VCaP (cell line): ENCODE measurements around the gene VSIG10L.

Source experiments
- H3K27ac ChIP-seq: fragments of 450-650 bp; 2 replicates; pipeline ENCODE4 v1.5.1; 2017
- TF ChIP-seq, protein P1 (sequence below): fragments of 450-650 bp; conservative IDR thresholded peaks from 2 replicates; pipeline ENCODE4 v1.5.1; 2017; ENCODE audit warnings: mild to moderate bottlenecking, moderate library complexity

VSIG10L gene

DNA sequence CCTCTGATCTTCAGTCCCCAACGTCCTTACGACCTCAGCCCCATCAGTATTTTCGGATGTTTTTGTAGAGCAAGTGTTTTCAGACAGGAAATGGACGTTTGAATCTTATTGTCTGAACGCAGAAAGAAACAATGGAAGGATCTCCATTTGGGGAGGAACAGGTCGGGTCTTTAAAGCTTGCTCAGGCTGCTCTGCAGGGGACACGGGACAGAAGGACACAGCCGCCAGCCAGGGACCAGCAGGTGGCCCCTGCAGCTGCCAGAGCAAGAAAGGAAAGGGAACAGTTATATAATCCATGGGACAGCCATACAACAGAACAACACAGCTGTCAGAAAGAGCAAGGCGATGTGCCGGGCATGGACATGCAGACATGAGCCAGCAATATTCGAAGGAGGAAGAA is 49.0 kb downstream of the VSIG10L start:
- H3K27ac ChIP-seq = no peak overlapping the region
- TF ChIP-seq, protein P1, sequence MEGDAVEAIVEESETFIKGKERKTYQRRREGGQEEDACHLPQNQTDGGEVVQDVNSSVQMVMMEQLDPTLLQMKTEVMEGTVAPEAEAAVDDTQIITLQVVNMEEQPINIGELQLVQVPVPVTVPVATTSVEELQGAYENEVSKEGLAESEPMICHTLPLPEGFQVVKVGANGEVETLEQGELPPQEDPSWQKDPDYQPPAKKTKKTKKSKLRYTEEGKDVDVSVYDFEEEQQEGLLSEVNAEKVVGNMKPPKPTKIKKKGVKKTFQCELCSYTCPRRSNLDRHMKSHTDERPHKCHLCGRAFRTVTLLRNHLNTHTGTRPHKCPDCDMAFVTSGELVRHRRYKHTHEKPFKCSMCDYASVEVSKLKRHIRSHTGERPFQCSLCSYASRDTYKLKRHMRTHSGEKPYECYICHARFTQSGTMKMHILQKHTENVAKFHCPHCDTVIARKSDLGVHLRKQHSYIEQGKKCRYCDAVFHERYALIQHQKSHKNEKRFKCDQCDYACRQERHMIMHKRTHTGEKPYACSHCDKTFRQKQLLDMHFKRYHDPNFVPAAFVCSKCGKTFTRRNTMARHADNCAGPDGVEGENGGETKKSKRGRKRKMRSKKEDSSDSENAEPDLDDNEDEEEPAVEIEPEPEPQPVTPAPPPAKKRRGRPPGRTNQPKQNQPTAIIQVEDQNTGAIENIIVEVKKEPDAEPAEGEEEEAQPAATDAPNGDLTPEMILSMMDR = no peak

DNA sequence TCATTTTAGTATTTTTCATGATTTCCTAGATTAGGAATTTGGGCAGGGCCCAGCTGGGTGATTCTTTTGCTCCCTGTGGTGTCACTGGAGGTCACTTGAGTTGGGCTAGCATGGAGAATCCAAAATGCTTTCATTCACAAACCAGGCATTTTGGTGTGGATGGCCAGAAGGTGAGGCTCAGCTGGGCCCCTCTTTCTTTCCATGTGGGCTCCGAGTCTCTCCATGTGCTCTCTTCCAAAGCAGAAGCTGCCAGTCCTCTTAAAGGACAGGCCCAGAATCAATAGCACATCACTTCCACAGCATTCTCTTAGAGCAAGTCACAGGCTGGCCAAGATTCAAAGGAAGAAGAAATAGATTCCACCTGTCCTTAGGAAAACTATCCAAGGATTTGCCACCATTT is 52.3 kb downstream of the VSIG10L start:
- TF ChIP-seq, protein P1 = no peak
- H3K27ac ChIP-seq = no peak overlapping the region

GRCh38 chr19:51285682-51286081 is 56.3 kb downstream of the VSIG10L start:
- TF ChIP-seq, protein P1 = no peak
- no peak overlapping the region for H3K27ac ChIP-seq

- TF ChIP-seq, protein P1 = no peak
These were observed 59.6 kb downstream of the VSIG10L start for GRCh38 chr19:51282335-51282734.

More at GRCh38 chr19:51282335-51282734, 59.6 kb downstream of the VSIG10L start:
- no peak overlapping the region for H3K27ac ChIP-seq
